Measurements from ENCODE around the gene CIBAR2. TPM values are rescaled to one million over a fixed set of nuclear protein-coding genes. Genes with fewer than 3 reads are reported as not detected.

CIBAR2 gene
- under 1 TPM in 3 of 4 donors, not detected in 1; 0.21 to 0.22 (median 0.21) TPM for polyA plus RNA-seq (ENCODE audit: insufficient read length in 4 of 4)

DNA sequence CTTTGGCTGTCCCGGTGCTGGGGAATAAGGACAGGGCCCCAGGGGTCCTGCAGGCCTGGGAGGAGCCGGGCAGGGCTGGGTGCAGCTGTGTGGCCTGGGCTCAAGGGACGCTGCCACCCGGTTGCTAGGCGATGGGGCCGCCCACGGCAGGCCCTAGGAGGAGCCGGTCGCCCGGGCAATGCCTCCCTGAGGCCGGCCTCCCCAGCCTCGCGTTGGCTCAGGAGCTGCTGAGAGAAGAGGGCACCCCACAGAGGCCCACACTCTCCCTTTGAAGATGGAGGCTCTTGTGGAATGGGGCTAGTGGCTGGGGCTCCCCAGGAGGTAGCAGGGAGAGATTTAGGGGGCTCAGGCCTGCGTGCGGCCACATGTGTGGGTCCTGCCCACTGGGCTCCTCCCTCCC is at the start of gene CIBAR2:
Gene CIBAR2, minus strand, starts transcription at position 109 of the 400 bp plus-strand sequence. CDS start 120 bp downstream, outside the sequence.
- no peak for DNase-seq (ENCODE audit: low read depth in 4 of 4, low spot score in 2 of 4)

- DNase-seq (ENCODE audit: low read depth in 4 of 4, low spot score in 2 of 4): no peak
Measured at GRCh38 chr16:85159179-85159980, 47.1 kb upstream of the CIBAR2 start.

- no peak for DNase-seq (ENCODE audit: low read depth in 4 of 4, low spot score in 2 of 4)
Measured at GRCh38 chr16:85158743-85159178, 46.5 kb upstream of the CIBAR2 start.

DNA sequence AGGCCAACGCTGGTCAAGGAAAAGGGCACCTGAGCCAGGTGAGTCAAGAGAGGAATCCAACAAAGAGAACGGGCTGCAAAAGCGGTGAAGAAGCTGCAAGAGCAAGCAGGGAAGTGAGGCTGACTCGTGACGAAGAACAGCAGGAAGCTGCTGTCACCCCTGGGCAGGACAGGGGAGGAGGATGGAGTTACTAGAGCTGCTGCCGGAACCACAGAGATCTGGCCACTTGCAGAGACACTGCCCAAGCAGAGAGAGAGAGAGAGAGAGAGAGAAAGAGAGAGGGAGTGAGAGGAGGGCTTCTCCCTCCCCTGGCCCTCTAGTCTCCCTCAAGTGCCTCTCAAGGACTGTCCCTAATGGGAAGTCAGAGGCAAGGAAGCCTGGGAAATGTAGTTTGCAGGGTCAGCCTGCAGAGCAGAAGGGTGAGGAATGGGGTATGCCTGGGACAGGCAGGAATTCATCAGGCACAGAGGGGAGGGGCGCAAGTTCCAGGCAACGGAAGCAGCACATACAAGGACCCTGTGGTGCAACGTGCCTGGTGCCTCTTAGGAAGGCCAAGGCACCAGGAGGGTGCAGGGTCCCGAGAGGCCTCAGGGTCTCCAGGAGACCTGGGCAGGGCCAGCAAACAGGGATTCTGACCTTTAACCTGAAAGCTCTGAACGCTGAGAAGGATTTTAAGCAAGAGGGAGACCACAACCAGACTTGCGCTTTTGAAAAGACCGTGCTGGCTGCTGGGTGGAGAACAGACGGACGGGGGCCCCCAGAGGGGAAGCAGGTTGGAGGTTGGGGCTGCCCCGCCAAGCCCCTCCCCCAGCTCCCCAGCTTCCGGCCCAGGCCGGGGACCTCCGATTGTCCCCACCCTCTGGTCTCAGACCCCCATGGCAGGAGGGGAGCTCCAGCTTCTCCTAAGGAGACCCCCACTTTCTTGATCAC is 45.8 kb upstream of the CIBAR2 start:
- DNase-seq (ENCODE audit: low read depth in 4 of 4, low spot score in 2 of 4): no peak

- DNase-seq (ENCODE audit: low read depth in 4 of 4, low spot score in 2 of 4): no peak
Measured at GRCh38 chr16:85157372-85157771, 45.1 kb upstream of the CIBAR2 start.

- DNase-seq (ENCODE audit: low read depth in 4 of 4, low spot score in 2 of 4): no peak
Measured at GRCh38 chr16:85156869-85157268, 44.6 kb upstream of the CIBAR2 start.

DNA sequence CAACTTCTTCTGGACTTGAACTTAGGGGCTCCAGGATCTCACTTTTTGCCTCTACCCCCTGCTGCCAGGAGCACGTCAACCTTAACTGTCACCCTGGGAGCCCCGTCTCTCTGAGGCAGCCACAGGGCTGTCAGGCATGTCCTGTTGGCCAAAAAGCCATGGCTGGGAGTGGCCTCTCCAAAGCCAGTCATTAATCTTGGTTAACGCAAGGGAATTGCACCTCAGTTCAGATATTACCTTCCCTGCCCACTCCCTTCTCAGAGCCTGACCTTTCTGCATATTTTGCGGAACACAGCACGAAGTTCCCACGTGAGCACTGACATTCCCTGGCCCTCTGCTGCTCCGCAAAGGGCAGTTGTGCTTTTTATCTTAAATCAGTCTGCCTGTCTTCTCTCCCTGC is 44.2 kb upstream of the CIBAR2 start:
- DNase-seq (ENCODE audit: low read depth in 4 of 4, low spot score in 2 of 4): no peak

- DNase-seq (ENCODE audit: low read depth in 4 of 4, low spot score in 2 of 4): no peak
Measured at GRCh38 chr16:85153656-85154091, 41.4 kb upstream of the CIBAR2 start.

GRCh38 chr16:85153046-85153445 is 40.8 kb upstream of the CIBAR2 start:
- no peak for DNase-seq (ENCODE audit: low read depth in 4 of 4, low spot score in 2 of 4)

GRCh38 chr16:85152414-85153030 is 40.2 kb upstream of the CIBAR2 start:
- no peak for DNase-seq (ENCODE audit: low read depth in 4 of 4, low spot score in 2 of 4)

GRCh38 chr16:85151603-85152413 is 39.5 kb upstream of the CIBAR2 start:
- no peak for DNase-seq (ENCODE audit: low read depth in 4 of 4, low spot score in 2 of 4)

DNA sequence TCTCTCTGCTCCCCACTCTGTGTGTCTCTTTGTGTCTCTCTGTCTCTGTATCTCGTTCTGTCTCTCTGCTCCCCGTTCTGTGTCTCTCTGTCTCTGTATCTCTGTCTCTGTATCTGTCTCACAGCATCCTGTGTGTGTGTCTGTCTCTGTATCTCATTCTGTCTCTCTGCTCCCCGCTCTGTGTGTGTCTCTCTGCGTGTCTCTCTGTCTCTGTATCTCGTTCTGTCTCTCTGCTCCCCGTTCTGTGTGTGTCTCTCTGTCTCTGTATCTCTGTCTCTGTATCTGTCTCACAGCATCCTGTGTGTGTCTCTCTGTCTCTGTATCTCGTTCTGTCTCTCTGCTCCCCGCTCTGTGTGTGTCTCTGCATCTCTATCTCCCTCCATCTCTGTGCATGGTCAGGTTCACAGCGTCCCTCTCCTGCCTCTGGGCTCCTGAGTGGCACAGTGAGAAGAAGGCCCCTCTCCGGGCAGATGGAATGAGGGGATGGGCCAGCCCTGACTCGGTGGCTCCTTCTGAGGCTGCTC is 38.9 kb upstream of the CIBAR2 start:
- DNase-seq (ENCODE audit: low read depth in 4 of 4, low spot score in 2 of 4): no peak

GRCh38 chr16:85150331-85150940 is 38.2 kb upstream of the CIBAR2 start:
- no peak for DNase-seq (ENCODE audit: low read depth in 4 of 4, low spot score in 2 of 4)

DNA sequence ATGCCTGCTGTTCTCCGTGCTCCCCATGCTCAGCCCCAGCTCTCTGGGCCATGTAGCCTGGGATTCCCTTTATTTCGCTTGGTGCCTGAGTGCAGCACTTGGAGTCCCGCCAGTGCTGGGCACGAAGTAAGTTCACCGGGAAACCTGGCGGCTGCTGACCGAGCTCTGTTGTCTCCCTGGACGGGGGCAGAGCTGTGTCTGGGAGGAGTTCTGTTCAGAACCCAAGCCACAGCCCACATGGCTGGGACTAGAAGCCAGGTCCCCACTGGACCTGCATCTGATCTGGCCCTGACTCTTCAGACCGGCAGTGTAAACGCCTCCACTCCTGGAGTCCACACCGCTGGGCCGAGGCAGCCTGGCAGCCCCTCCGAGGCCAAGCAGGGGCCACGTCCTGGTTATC is 37.5 kb upstream of the CIBAR2 start:
- DNase-seq (ENCODE audit: low read depth in 4 of 4, low spot score in 2 of 4): no peak

DNA sequence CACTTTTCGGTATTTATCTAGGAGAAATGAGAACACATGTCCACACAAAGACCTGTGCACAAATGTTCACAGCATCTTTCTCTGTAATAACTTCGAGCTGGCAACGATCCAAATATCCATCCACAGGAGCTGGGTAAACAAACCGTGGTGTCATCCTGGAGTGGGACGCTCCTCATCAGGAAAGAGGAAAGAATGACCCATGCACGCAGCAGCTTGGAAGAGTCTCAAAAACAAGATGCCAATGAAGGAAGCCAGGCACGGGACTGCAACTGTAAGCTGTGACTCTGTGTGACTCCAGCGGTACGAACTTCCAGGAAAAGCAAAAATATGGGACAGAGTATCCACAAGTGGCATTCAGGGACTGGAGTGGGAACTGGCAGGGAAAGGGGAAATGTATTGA is 36.7 kb upstream of the CIBAR2 start:
- DNase-seq (ENCODE audit: low read depth in 4 of 4, low spot score in 2 of 4): no peak

DNA sequence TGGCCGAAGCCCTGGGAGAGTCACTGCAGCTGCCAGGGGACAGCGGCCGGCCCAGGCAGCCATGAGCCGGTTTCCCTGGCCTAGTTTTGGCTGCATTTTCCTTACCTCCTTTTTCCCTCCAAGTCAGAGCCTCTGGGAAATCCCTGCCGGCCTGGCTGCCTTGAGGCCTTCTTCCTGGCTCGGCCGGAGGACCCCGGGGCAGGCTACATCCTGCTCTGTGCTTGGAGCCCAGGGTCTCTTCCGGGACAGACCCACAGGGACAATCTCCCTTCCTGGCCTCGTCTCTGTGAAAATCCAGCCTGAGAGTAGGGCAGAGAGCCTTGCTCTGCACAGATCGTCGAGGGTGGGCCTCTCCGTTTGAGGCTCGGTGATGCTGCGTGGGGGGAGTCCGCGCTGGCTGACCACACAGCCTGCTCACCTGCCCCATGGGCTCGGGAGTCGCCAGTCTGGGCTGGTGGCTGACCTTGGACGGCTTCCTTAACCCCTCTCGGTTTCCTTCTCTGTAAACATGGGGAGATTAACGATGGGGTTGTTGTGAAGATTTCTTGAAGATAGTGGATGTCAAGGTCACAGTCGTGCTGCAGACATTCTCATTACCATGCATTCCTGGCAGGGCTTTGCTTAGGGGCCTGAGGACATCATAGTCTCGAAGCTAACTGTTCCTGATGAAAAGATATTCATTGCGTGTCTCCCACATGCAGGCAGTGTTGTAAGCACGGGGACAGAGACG is 34.8 kb upstream of the CIBAR2 start:
- no peak for DNase-seq (ENCODE audit: low read depth in 4 of 4, low spot score in 2 of 4)

DNA sequence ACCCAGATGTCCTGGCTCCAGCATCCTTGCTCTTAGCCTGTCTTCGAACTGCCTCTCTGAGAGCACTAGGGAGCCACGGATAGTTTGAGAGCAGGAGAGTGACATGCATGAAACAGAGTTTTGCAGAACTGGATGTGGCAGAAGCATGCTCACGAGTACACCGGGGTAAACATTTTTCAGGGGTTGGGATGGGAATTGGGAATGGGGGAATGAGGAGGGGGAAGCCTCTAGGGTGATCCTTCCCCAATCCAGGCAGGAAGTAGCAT is 34.2 kb upstream of the CIBAR2 start:
- DNase-seq (ENCODE audit: low read depth in 4 of 4, low spot score in 2 of 4): no peak

GRCh38 chr16:85145734-85146531 is 33.7 kb upstream of the CIBAR2 start:
- no peak for DNase-seq (ENCODE audit: low read depth in 4 of 4, low spot score in 2 of 4)

Measured in left renal cortex interstitium (tissue), 4 donors.